Lung (tissue), 12 donors: Measurements from ENCODE around the gene CRBN. TPM values are rescaled to one million over a fixed set of nuclear protein-coding genes. Genes with fewer than 3 reads are reported as not detected.

Experiments
- ATAC-seq: fragments of 200-7000 bp; cut with Tn5 transposase; one replicate; pipeline ENCODE4 v1.9.1; 2020; ENCODE audit warnings: moderate number of reproducible peaks; ENCODE audit not compliant: insufficient read depth, low FRiP score
- DNase-seq, 3 donors: peaks; one replicate each; pipeline ENCODE4 v3.0.0-alpha.2; 2013 to 2017
- H3K27ac ChIP-seq, 2 donors: one replicate each; pipeline ENCODE4 v1.5.1; 2013; ENCODE audit warnings: mild to moderate bottlenecking in 2 of 2, moderate library complexity in 2 of 2, control low read depth in 1 of 2, inconsistent platforms in 1 of 2, low read depth in 1 of 2, low read length in 1 of 2
- H3K27me3 ChIP-seq, 3 donors: one replicate each; pipeline ENCODE4 v1.5.1; 2013; ENCODE audit warnings: low read length in 2 of 3; ENCODE audit not compliant: control insufficient read depth in 3 of 3, insufficient read depth in 3 of 3
- H3K36me3 ChIP-seq, 4 donors: one replicate each; pipeline ENCODE4 v1.5.1; 2013; ENCODE audit warnings: low read length in 4 of 4, mild to moderate bottlenecking in 1 of 4, moderate library complexity in 1 of 4; ENCODE audit not compliant: control insufficient read depth in 4 of 4, insufficient read depth in 4 of 4
- H3K4me1 ChIP-seq, 5 donors: one replicate each; pipeline ENCODE4 v1.5.1; 2013; ENCODE audit warnings: low read length in 5 of 5, mild to moderate bottlenecking in 2 of 5, moderate library complexity in 1 of 5; ENCODE audit not compliant: control insufficient read depth in 5 of 5, insufficient read depth in 5 of 5
- H3K4me3 ChIP-seq: one replicate; pipeline ENCODE4 v1.5.1; 2013; ENCODE audit warnings: mild to moderate bottlenecking, control low read depth, moderate library complexity
- H3K9ac ChIP-seq, 2 donors: one replicate each; pipeline ENCODE4 v1.5.1; 2013; ENCODE audit warnings: low read length in 2 of 2, control low read depth in 1 of 2; ENCODE audit not compliant: insufficient read depth in 1 of 2
- H3K9me3 ChIP-seq, 4 donors: one replicate each; pipeline ENCODE4 v1.5.1; 2013; ENCODE audit warnings: low read length in 3 of 4, mild to moderate bottlenecking in 1 of 4, moderate library complexity in 1 of 4; ENCODE audit not compliant: control insufficient read depth in 4 of 4, insufficient read depth in 3 of 4
- WGBS, 2 donors: extraction: QIAGEN DNeasy Blood & Tissue Kit; methylation state at CpG; one replicate each; pipeline ENCODE4 v1.1.7; 2013; 5-methylcytosine and 5-hydroxymethylcytosine counted together
- polyA plus RNA-seq, 2 donors: library from polyadenylated mRNA; stranded (reverse); fragments of 200-250 nt; gene quantifications; one replicate each; pipeline ENCODE4 v1.2.1, GENCODE V29; 2013
- total RNA-seq, 2 donors: library from RNA; depleted of rRNA in 1 of 2; stranded (reverse); fragments of >200 nt in 1 of 2; gene quantifications; one replicate each; pipeline ENCODE4 v1.2.1, GENCODE V29; 2014 to 2021
- TF ChIP-seq, protein P1 (sequence below): IDR thresholded peaks from 2 replicates; pipeline ENCODE4 v1.5.1; 2012; ENCODE audit warnings: mild to moderate bottlenecking; ENCODE audit errors: control extremely low read depth, extremely low read depth
- donor health status: control.
- donor health status: control.
- donor health status: Bipolar disorder and iron deficiency.
- donor health status: healthy.
- donor health status: DM: yes; HTN: yes; CAD: no.

CRBN gene
- total and polyA plus RNA-seq, 4 donors, result 20.9 to 132 (median 30.7) TPM

DNA sequence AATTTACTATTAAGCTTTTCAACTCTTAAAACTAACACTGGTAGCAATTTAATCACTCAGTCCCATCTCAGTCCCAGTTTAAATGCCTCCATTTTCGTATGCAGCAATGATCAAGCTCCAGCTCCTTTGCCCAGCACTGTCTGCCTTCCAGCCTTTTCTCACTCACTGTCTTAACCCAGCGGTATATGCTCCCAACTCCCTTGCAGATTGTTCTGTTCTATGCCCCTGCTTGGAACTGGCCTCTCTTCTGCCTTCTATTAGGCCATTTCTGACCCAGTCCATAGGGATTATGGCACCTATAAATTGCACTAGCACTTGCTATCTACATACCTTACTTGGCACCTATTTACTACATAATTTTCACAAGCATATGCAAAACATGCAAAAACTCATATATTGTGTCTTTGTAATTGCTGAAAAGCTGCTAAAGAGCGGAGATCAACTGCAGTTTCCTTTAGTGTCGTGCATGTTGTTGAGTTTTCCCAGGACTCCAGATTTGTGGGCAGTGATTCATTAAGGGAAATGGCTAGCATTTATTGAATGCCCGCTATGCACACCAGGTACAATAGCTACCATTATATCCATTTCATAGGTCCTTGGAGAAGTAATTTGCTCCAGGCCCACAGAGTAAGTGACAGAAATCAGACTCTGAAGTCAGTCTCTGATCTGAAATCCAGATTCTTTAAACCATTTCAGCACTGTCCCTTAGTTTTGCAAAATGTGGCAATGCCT, 24.4 kb downstream of the CRBN start:
- Histone ChIP-seq H3K9ac (no peak overlapping the region), H3K36me3 (peaks cover 13 to 62% (median 35%) of the 10 kb centered on the region in 4 donors), H3K4me1 (peaks cover 0 to 10% (median 0%) of the 10 kb centered on the region in 5 donors), H3K9me3 (no peaks in the 10 kb centered on the region), H3K27me3 (no peaks in the 10 kb centered on the region), H3K4me3 (no peak overlapping the region), H3K27ac (no peak overlapping the region)
- ATAC-seq, result no peak
- 93 to 96% methylated on average over 5 of the region's 5 CpGs for WGBS, 2 donors
- TF ChIP-seq, protein P1, sequence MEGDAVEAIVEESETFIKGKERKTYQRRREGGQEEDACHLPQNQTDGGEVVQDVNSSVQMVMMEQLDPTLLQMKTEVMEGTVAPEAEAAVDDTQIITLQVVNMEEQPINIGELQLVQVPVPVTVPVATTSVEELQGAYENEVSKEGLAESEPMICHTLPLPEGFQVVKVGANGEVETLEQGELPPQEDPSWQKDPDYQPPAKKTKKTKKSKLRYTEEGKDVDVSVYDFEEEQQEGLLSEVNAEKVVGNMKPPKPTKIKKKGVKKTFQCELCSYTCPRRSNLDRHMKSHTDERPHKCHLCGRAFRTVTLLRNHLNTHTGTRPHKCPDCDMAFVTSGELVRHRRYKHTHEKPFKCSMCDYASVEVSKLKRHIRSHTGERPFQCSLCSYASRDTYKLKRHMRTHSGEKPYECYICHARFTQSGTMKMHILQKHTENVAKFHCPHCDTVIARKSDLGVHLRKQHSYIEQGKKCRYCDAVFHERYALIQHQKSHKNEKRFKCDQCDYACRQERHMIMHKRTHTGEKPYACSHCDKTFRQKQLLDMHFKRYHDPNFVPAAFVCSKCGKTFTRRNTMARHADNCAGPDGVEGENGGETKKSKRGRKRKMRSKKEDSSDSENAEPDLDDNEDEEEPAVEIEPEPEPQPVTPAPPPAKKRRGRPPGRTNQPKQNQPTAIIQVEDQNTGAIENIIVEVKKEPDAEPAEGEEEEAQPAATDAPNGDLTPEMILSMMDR, result no peak
- no peak for DNase-seq

DNA sequence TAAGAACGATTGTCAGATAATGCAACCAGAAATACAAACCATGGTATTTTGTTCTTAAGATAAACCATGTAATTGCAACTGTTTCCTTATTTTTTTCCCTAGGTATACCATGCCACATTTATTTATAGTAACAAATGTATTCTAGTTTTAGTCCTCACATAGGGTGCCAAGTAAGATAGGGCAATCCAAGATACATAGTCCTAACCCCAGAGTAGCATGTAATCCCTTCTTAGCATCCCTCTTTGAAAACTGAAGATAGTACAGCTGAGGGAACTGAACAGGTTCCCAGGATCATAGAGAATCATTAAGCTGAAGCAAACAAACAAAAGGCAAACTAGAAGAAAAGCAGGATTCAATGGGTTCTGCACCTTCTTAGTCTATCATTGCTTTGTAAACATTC, 28.0 kb downstream of the CRBN start:
- Histone ChIP-seq H3K27me3 (no peaks in the 10 kb centered on the region), H3K27ac (no peak overlapping the region), H3K4me3 (no peak overlapping the region), H3K36me3 (peaks cover 13 to 64% (median 36%) of the 10 kb centered on the region in 4 donors), H3K4me1 (peaks cover 0 to 10% (median 0%) of the 10 kb centered on the region in 5 donors), H3K9me3 (no peaks in the 10 kb centered on the region), H3K9ac (no peak overlapping the region)
- no peak for DNase-seq
- ATAC-seq, result no peak
- WGBS, 2 donors, result 60 to 70% methylated on average over 1 of the region's 1 CpG
- TF ChIP-seq, protein P1, result no peak

DNA sequence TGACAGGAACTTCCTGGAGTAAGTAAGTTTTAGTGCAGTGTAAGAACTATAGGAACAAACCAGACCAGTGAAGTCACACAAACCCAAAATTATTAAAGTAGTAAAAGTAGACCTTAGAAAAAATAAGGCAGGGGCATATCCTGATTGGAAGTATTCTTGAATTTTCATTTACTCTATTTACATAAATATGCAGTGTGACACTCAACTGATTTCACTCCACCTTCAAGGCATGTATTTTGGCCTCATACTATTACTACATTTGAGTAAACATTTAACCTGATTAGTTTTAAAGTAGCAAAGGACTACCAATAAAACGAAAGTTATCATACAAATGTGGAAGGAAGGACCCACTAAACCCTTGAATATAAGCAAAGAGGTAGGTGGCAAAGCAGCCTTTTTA, 29.9 kb downstream of the CRBN start:
- WGBS, 2 donors, result 76 to 81% methylated on average over 1 of the region's 1 CpG
- Histone ChIP-seq H3K36me3 (peaks cover 12 to 64% (median 36%) of the 10 kb centered on the region in 4 donors), H3K27me3 (no peaks in the 10 kb centered on the region), H3K9ac (no peak overlapping the region), H3K4me1 (peaks cover 0 to 4% (median 0%) of the 10 kb centered on the region in 5 donors), H3K9me3 (no peaks in the 10 kb centered on the region), H3K27ac (no peak overlapping the region), H3K4me3 (no peak overlapping the region)
- TF ChIP-seq, protein P1, result no peak
- ATAC-seq (no peak), DNase-seq (no peak)
